Type B pancreatic cell (in vitro differentiated cells): ENCODE measurements around the gene FASTKD3. TPM values are rescaled to one million over a fixed set of nuclear protein-coding genes. Genes with fewer than 3 reads are reported as not detected.
A peak's percentile ranks its signal among the peaks of the same experiment; 100 is the strongest.

Source experiments
- DNase-seq: peaks from one replicate; pipeline ENCODE4 v3.0.0; 2021; ENCODE audit warnings: mixed read lengths; ENCODE audit not compliant: unreplicated experiment; ENCODE audit errors: extremely low spot score
- H3K27ac Mint-ChIP-seq: 2 replicates; pipeline ENCODE4 v1.8.0; 2021; ENCODE audit warnings: mild to moderate bottlenecking, mixed read lengths
- H3K27me3 Mint-ChIP-seq: 2 replicates; pipeline ENCODE4 v1.8.0; 2021; ENCODE audit warnings: mixed read lengths
- H3K36me3 Mint-ChIP-seq: 2 replicates; pipeline ENCODE4 v1.8.0; 2021; ENCODE audit warnings: mixed read lengths
- H3K4me1 Mint-ChIP-seq: one replicate; pipeline ENCODE4 v1.8.0; 2021; ENCODE audit warnings: mixed read lengths; ENCODE audit not compliant: unreplicated experiment
- H3K4me3 Mint-ChIP-seq: 2 replicates; pipeline ENCODE4 v1.8.0; 2021; ENCODE audit warnings: mild to moderate bottlenecking, mixed read lengths
- H3K9me3 Mint-ChIP-seq: 2 replicates; pipeline ENCODE4 v1.8.0; 2021; ENCODE audit warnings: mixed read lengths
- total RNA-seq: library from RNA; stranded (reverse); gene quantifications from 2 replicates; pipeline ENCODE4 v1.2.1, GENCODE V29; 2021; ENCODE audit warnings: low replicate concordance
- TF ChIP-seq, protein P1 (sequence below): fragments of 200-600 bp; sonication (generic); conservative IDR thresholded peaks from 2 replicates; pipeline ENCODE4 v1.5.0; 2021; ENCODE audit warnings: antibody characterized with exemption, mild to moderate bottlenecking

Gene FASTKD3
- total RNA-seq, 1 donor from 2014 or later: 10.7 TPM

DNA sequence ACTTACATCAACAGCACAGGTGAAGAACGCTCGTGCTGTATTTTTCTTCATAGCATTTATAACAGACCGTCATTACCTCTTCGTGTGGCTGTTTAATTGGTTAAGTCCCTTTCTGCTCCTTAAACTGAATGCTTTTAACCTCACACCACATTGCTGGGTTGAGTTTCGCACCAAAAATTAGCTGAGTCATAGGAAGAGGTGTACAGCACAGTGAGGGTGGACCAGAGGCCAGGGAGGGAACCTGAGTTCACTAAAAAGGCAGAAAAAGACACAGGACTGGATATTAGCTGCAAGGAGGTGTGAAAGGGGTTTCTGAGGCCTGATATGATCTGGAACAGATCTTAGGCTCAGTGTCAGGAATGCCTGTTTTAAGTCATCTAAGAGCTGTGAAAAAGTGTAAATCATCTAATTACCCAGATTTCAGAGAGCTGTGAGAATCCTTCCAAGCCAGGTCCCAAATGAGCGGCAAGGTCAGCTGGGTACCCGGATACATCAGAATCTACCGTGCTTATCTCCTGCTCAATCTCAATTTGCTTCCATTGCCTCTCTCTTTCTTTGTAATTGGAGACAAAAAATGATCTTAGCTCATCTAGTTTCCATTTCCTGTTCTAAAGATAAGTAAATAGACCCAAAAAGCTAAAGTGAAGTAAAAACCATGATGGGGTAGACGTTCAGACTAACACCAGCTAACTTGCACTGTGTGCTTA, 10.8 kb downstream of the FASTKD3 start:
- H3K4me1 Mint-ChIP-seq: peaks cover 16% of the 10 kb centered on the region
- H3K4me3 Mint-ChIP-seq: no peak overlapping the region
- H3K27me3 Mint-ChIP-seq: no peaks in the 10 kb centered on the region
- TF ChIP-seq, protein P1, sequence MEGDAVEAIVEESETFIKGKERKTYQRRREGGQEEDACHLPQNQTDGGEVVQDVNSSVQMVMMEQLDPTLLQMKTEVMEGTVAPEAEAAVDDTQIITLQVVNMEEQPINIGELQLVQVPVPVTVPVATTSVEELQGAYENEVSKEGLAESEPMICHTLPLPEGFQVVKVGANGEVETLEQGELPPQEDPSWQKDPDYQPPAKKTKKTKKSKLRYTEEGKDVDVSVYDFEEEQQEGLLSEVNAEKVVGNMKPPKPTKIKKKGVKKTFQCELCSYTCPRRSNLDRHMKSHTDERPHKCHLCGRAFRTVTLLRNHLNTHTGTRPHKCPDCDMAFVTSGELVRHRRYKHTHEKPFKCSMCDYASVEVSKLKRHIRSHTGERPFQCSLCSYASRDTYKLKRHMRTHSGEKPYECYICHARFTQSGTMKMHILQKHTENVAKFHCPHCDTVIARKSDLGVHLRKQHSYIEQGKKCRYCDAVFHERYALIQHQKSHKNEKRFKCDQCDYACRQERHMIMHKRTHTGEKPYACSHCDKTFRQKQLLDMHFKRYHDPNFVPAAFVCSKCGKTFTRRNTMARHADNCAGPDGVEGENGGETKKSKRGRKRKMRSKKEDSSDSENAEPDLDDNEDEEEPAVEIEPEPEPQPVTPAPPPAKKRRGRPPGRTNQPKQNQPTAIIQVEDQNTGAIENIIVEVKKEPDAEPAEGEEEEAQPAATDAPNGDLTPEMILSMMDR: no peak
- H3K36me3 Mint-ChIP-seq: peaks cover 6% of the 10 kb centered on the region
- no peak overlapping the region for H3K27ac Mint-ChIP-seq
- H3K9me3 Mint-ChIP-seq: peaks cover 7% of the 10 kb centered on the region
- DNase-seq: no peak

DNA sequence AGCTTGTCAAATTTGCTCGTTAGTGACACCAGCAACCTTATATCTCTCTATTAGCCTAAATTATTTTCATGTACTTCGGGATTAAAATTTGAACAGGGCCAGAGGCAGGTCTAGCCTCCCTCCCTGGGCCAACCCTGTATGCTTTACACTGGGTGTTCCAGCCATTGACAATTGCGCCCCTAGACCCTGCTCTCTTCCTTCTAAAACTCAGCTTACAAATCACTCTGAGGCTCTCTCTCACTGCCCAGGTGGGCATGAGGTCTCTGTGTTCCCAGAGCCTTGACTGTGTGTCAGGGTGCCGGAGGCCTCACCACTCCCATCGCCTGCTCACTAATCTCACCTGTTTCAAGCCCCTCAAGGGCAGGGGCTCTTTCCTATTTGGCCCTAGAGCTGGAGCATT, 11.5 kb downstream of the FASTKD3 start:
- Mint-ChIP-seq H3K9me3 (peaks cover 11% of the 10 kb centered on the region), H3K4me3 (no peak overlapping the region), H3K4me1 (peaks cover 20% of the 10 kb centered on the region), H3K36me3 (peaks cover 6% of the 10 kb centered on the region), H3K27me3 (no peaks in the 10 kb centered on the region), H3K27ac (no peak overlapping the region)
- DNase-seq: no peak
- TF ChIP-seq, protein P1: no peak

DNA sequence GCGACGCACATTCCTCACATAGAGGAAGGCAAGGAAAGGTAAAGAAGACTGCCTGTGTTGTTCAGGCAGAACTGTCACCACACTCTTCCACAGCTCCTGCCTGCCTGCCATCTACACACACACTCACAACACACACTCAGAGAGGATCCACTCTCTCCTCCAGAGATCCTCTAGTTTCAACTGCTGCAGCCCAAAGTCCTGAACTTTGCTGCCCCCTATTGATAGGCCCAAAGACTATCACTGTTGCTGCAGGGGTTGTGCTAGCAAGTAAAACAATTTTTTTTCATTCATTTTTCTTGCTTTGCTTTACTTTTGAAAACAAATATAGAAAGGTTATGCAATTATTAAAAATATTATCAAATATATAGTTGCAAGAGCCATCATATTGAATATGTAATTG, 12.0 kb downstream of the FASTKD3 start:
- peaks cover 6% of the 10 kb centered on the region for H3K36me3 Mint-ChIP-seq
- no peak overlapping the region for H3K27ac Mint-ChIP-seq
- H3K4me3 Mint-ChIP-seq: no peak overlapping the region
- TF ChIP-seq, protein P1: peak; percentile 82
- no peak for DNase-seq
- H3K9me3 Mint-ChIP-seq: peaks cover 14% of the 10 kb centered on the region
- H3K4me1 Mint-ChIP-seq: peaks cover 23% of the 10 kb centered on the region
- H3K27me3 Mint-ChIP-seq: no peaks in the 10 kb centered on the region

DNA sequence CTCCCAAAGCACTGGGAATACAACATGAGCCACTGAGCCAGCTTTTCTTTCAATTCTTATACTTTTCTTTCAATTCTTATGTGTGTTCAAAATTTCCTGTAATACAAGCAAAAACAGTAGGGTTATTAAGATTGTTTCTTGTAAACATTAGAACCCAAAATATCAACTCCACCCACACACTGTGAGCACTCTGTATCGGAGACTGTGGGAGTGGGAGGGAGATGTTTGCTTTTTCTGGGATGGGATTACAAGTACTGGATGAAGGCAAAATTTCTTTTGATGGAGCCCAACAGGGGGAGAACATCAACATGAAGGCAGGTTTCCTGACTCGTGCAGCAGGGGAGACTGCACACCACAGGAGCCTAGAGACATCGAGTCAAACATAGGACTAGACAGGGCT, 13.2 kb downstream of the FASTKD3 start:
- no peak overlapping the region for H3K4me3 Mint-ChIP-seq
- no peak for DNase-seq
- H3K36me3 Mint-ChIP-seq: peaks cover 6% of the 10 kb centered on the region
- peaks cover 14% of the 10 kb centered on the region for H3K9me3 Mint-ChIP-seq
- H3K4me1 Mint-ChIP-seq: peaks cover 27% of the 10 kb centered on the region
- no peak overlapping the region for H3K27ac Mint-ChIP-seq
- TF ChIP-seq, protein P1: no peak
- H3K27me3 Mint-ChIP-seq: no peaks in the 10 kb centered on the region

DNA sequence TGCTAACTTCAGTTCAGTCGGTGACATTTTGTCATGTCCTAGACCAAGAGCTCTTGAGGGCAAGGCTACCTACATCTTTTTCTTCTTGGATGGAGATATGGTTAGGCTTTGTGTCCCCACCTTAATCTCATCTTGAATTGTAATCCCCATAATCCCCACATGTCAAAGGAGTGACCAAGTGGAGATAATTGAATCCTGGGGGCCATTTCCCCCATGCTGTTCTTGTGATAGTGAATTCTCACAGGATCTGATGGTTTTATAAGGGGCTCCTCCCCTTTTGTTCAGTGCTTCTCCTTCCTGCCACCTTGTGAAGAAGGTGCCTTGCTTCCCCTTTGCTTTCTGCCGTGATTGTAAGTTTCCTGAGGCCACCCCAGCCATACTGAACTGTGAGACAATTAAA, 15.8 kb downstream of the FASTKD3 start:
- TF ChIP-seq, protein P1: no peak
- H3K4me1 Mint-ChIP-seq: peaks cover 21% of the 10 kb centered on the region
- H3K27ac Mint-ChIP-seq: no peak overlapping the region
- no peak overlapping the region for H3K4me3 Mint-ChIP-seq
- H3K36me3 Mint-ChIP-seq: no peaks in the 10 kb centered on the region
- peaks cover 10% of the 10 kb centered on the region for H3K27me3 Mint-ChIP-seq
- DNase-seq: no peak
- H3K9me3 Mint-ChIP-seq: peaks cover 14% of the 10 kb centered on the region
